A549 (cell line): ENCODE data around the gene CCDC171. TPM values are rescaled to one million over a fixed set of nuclear protein-coding genes. Genes with fewer than 3 reads are reported as not detected.

Experiments used
- ATAC-seq, 2 experiments: fragments of 200-7000 bp in 1 of 2; fragments of >200 bp in 1 of 2; cut with Nextera tagmentation in 1 of 2; cut with Tn5 transposase in 1 of 2; 3 replicates each; pipeline versions ENCODE4 v1.8.0 to v1.9.1; 2018 to 2020; ENCODE audit warnings: mild to moderate bottlenecking in 1 of 2, moderate library complexity in 1 of 2
- CTCF ChIA-PET: fragments of 300-600 bp; sonication (Branson Sonifier 250); formaldehyde crosslinking; extraction: SDS; loops from one replicate; lab custom pipeline; 2021; ENCODE audit warnings: antibody characterized with exemption, inconsistent platforms; lab: Yijun Ruan, JAX
- POLR2A ChIA-PET: fragments of 350-600 bp; formaldehyde crosslinking; extraction: SDS; loops from one replicate; lab custom pipeline; 2021; ENCODE audit warnings: antibody characterized with exemption, inconsistent platforms; lab: Yijun Ruan, JAX
- DNase-seq, 2 experiments: peaks; one replicate each; pipeline versions ENCODE4 v3.0.0 to v3.0.0-alpha.2; 2011 to 2016; ENCODE audit warnings: low read depth in 1 of 2, low spot score in 1 of 2
- FAIRE-seq: peaks from 2 replicates; lab custom pipeline; 2011; peaks lifted over from hg19 to GRCh38; lab: Jason Lieb, UNC
- H3K27ac ChIP-seq, 2 experiments: fragments of >200 bp; sonication (Bioruptor Twin); formaldehyde crosslinking; 3 replicates each; pipeline ENCODE4 v1.5.1; 2016 to 2017
- H3K4me1 ChIP-seq: fragments of >200 bp; sonication (Bioruptor Twin); formaldehyde crosslinking; 3 replicates; pipeline ENCODE4 v1.6.1; 2016
- H3K4me2 ChIP-seq: fragments of >200 bp; sonication (Bioruptor Twin); formaldehyde crosslinking; 3 replicates; pipeline ENCODE4 v1.6.1; 2016
- H3K4me3 ChIP-seq: fragments of >200 bp; sonication (Bioruptor Twin); formaldehyde crosslinking; 3 replicates; pipeline ENCODE4 v1.5.1; 2016
- H3K9me3 ChIP-seq: fragments of >200 bp; sonication (Bioruptor Twin); formaldehyde crosslinking; 3 replicates; pipeline ENCODE4 v1.6.1; 2016
- CBX2 ChIP-seq: fragments of 200-600 bp; sonication (generic); IDR thresholded peaks from 2 replicates; pipeline ENCODE4 v1.6.1; 2016; ENCODE audit warnings: low read depth, mild to moderate bottlenecking, borderline replicate concordance
- CBX8 ChIP-seq: fragments of 200-600 bp; sonication (generic); IDR thresholded peaks from 2 replicates; pipeline ENCODE4 v1.6.1; 2016
- CEBPB ChIP-seq, 2 experiments: fragments of >200 bp in 1 of 2; sonication (Bioruptor Twin) in 1 of 2; formaldehyde crosslinking in 1 of 2; IDR thresholded peaks; 2 replicates each; pipeline ENCODE4 v1.6.1; 2012 to 2016
- CHD4 ChIP-seq: fragments of 200-600 bp; sonication (generic); IDR thresholded peaks from 2 replicates; pipeline ENCODE4 v1.6.1; 2016; ENCODE audit warnings: antibody characterized with exemption, mild to moderate bottlenecking, borderline replicate concordance
- EHF ChIP-seq: fragments of 250-450 bp; sonication (Bioruptor Pico); IDR thresholded peaks from 2 replicates; pipeline ENCODE4 v1.5.0; 2020; ENCODE audit warnings: mild to moderate bottlenecking
- EHMT2 ChIP-seq: fragments of 200-600 bp; sonication (generic); IDR thresholded peaks from 2 replicates; pipeline ENCODE4 v1.6.1; 2016; ENCODE audit warnings: antibody characterized with exemption, low read depth, mild to moderate bottlenecking, moderate library complexity
- EP300 ChIP-seq, 2 experiments: fragments of >200 bp; sonication (Bioruptor Twin); formaldehyde crosslinking; IDR thresholded peaks; 2 replicates in 1 of 2; 3 replicates in 1 of 2; pipeline ENCODE4 v1.6.1; 2016 to 2017
- FOSB ChIP-seq: fragments of 250-450 bp; sonication (Bioruptor Pico); IDR thresholded peaks from 2 replicates; pipeline ENCODE4 v1.5.0; 2020; ENCODE audit warnings: mild to moderate bottlenecking, moderate library complexity
- HOXA7 ChIP-seq: fragments of 250-450 bp; sonication (Bioruptor Pico); IDR thresholded peaks from 2 replicates; pipeline ENCODE4 v1.5.0; 2020; ENCODE audit warnings: mild to moderate bottlenecking, moderate library complexity
- HOXB13 ChIP-seq: fragments of 250-450 bp; sonication (Bioruptor Pico); IDR thresholded peaks from 2 replicates; pipeline ENCODE4 v1.5.0; 2020; ENCODE audit warnings: low read depth, mild to moderate bottlenecking, moderate library complexity
- JUN ChIP-seq, 2 experiments: fragments of >200 bp; sonication (Bioruptor Twin); formaldehyde crosslinking; IDR thresholded peaks; 2 replicates in 1 of 2; 3 replicates in 1 of 2; pipeline ENCODE4 v1.6.1; 2016 to 2017
- JUNB ChIP-seq: fragments of >200 bp; sonication (Bioruptor Twin); formaldehyde crosslinking; IDR thresholded peaks from 2 replicates; pipeline ENCODE4 v1.6.1; 2016
- NR3C1 ChIP-seq: fragments of >200 bp; sonication (Bioruptor Twin); formaldehyde crosslinking; IDR thresholded peaks from 3 replicates; pipeline ENCODE4 v1.6.1; 2017
- POLR2A ChIP-seq: IDR thresholded peaks from 2 replicates; pipeline ENCODE4 v1.6.1; 2012; ENCODE audit warnings: mild to moderate bottlenecking, low read length
- RAD21 ChIP-seq, 2 experiments: fragments of >200 bp in 1 of 2; sonication (Bioruptor Twin) in 1 of 2; formaldehyde crosslinking in 1 of 2; IDR thresholded peaks in 1 of 2; conservative IDR thresholded peaks in 1 of 2; 2 replicates in 1 of 2; 3 replicates in 1 of 2; pipeline ENCODE4 v1.6.1; 2012 to 2018; ENCODE audit warnings: inconsistent platforms in 1 of 2
- RCOR1 ChIP-seq: fragments of 150-350 bp; IDR thresholded peaks from 2 replicates; pipeline ENCODE4 v1.6.1; 2014; ENCODE audit warnings: antibody characterized with exemption, low read length, low read depth
- RFX5 ChIP-seq: fragments of 450-650 bp; IDR thresholded peaks from 2 replicates; pipeline ENCODE4 v1.7.1; 2014; ENCODE audit warnings: antibody characterized with exemption, mild to moderate bottlenecking, moderate library complexity
- SMC3 ChIP-seq: fragments of >200 bp; sonication (Bioruptor Twin); formaldehyde crosslinking; IDR thresholded peaks from 3 replicates; pipeline ENCODE4 v1.6.1; 2018; ENCODE audit warnings: inconsistent platforms
- TFCP2L1 ChIP-seq: fragments of 250-450 bp; sonication (Bioruptor Pico); IDR thresholded peaks from 2 replicates; pipeline ENCODE4 v1.5.0; 2021; ENCODE audit warnings: mild to moderate bottlenecking
- TP53 ChIP-seq: fragments of 250-450 bp; sonication (Bioruptor Pico); IDR thresholded peaks from 2 replicates; pipeline ENCODE4 v1.5.0; 2021; ENCODE audit warnings: mild to moderate bottlenecking, moderate library complexity
- ZFP36 ChIP-seq: fragments of 450-650 bp; IDR thresholded peaks from 2 replicates; pipeline ENCODE4 v1.6.1; 2014; ENCODE audit warnings: borderline replicate concordance; ENCODE audit not compliant: partially characterized antibody
- ZNF302 ChIP-seq: fragments of 250-450 bp; sonication (Bioruptor Pico); IDR thresholded peaks from 2 replicates; pipeline ENCODE4 v1.9.0; 2021; ENCODE audit warnings: inconsistent platforms, mild to moderate bottlenecking, moderate library complexity
- WGBS: methylation state at CpG from one replicate; pipeline ENCODE4 v1.1.6; 2017; ENCODE audit errors: missing lambda C conversion rate; 5-methylcytosine and 5-hydroxymethylcytosine counted together
- polyA plus RNA-seq, 4 experiments: library from polyadenylated mRNA; depleted of rRNA in 3 of 4; stranded (reverse); fragments of >200 nt; fragmentation: RNase III in 1 of 4; extraction: RNeasy Plus Mini Kit Qiagen cat#74134 plus additional on column Dnase treatment in 1 of 4; gene quantifications; 2 replicates in 3 of 4; 3 replicates in 1 of 4; pipeline ENCODE4 v1.2.3, GENCODE V29; 2011 to 2017
- TF ChIP-seq, protein P1 (sequence below): IDR thresholded peaks from 2 replicates; pipeline ENCODE4 v1.6.1; 2012
- TF ChIP-seq, protein P2 (sequence below): fragments of 250-450 bp; sonication (Bioruptor Pico); IDR thresholded peaks from 2 replicates; pipeline ENCODE4 v1.5.0; 2021; ENCODE audit warnings: mild to moderate bottlenecking, moderate library complexity, borderline replicate concordance
- TF ChIP-seq, protein P3 (sequence below): fragments of >200 bp; sonication (Bioruptor Twin); formaldehyde crosslinking; IDR thresholded peaks from 3 replicates; pipeline ENCODE4 v1.5.1; 2016
- TF ChIP-seq, protein P4 (sequence below): fragments of >200 bp; sonication (Bioruptor Twin); formaldehyde crosslinking; IDR thresholded peaks from 3 replicates; pipeline ENCODE4 v1.6.1; 2016
- TF ChIP-seq, protein P5 (sequence below): fragments of 150-350 bp; IDR thresholded peaks from 2 replicates; pipeline ENCODE4 v1.6.1; 2014; ENCODE audit warnings: low read depth, mild to moderate bottlenecking, low read length
- TF ChIP-seq, protein P6 (sequence below): fragments of >200 bp; sonication (Bioruptor Twin); formaldehyde crosslinking; IDR thresholded peaks from 2 replicates; pipeline ENCODE4 v1.6.1; 2016

The CCDC171 gene
- polyA plus RNA-seq, 2 of the 4 experiments (the other 2 are of a cell fraction): 0.88 to 1.3 TPM

DNA sequence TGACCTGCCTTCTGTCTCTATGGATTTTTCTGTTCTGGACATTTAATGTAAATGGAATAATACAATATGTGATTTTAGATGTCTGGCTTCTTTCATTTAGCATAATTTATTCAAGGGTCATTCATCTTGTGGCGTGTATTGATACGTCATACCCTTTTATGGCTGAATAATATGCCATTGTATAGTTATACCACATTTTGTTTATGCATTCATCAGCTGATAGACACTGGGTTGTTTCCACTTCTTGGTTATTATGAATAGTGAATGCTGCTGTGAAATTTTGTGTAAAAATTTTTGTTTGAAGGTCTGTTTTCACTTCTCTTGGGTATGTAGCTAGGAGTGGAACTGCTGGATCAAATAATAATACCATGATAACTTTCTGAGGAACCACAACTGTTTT is 298.9 kb downstream of the CCDC171 start:
- POLR2A ChIA-PET: no interaction called here
- Histone ChIP-seq H3K4me2 (no peak overlapping the region), H3K4me3 (no peak overlapping the region), H3K4me1 (no peaks in the 10 kb centered on the region), H3K9me3 (no peaks in the 10 kb centered on the region), H3K27ac (no peak overlapping the region)
- 75% methylated on average over 2 of the region's 2 CpGs for WGBS
- ATAC-seq (no peak), DNase-seq (no peak), FAIRE-seq (no peak)
- CTCF ChIA-PET: no interaction called here
- TF ChIP-seq CEBPB (IDR thresholded peaks at IDR 0.05) (no peak), CHD4 (no peak), HOXB13 (CRISPR knock-in tag) (no peak), EP300 (IDR thresholded peaks at IDR 0.05) (no peak), POLR2A (no peak), CBX2 (no peak), NR3C1 (no peak), SMC3 (no peak), FOSB (CRISPR knock-in tag) (no peak), HOXA7 (CRISPR knock-in tag) (no peak)
- TF ChIP-seq, protein P1, sequence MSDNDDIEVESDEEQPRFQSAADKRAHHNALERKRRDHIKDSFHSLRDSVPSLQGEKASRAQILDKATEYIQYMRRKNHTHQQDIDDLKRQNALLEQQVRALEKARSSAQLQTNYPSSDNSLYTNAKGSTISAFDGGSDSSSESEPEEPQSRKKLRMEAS: no peak

DNA sequence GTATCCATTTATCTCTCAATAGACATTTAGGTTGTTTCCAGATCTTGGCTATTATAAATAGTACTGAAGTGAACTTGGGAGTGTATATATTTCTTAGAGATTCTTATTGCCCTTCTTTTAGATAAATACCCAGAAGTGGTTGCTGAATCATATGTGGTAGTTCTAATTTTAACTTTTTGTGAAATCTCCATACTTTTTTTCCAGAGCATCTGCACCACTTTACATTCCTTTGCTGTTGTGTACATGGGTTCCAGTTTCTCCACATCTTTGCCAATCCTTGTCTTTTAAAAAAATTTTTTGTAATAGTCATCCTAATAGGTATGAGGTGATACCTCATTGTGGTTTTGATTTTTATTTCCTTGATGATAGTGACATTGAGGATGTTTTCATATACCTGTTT is 303.7 kb downstream of the CCDC171 start:
- ATAC-seq (no peak), FAIRE-seq (no peak), DNase-seq (no peak)
- H3K4me2 ChIP-seq: no peak overlapping the region
- H3K4me3 ChIP-seq: no peak overlapping the region
- no peaks in the 10 kb centered on the region for H3K4me1 ChIP-seq
- H3K27ac ChIP-seq: no peak overlapping the region
- TF ChIP-seq, protein P2, sequence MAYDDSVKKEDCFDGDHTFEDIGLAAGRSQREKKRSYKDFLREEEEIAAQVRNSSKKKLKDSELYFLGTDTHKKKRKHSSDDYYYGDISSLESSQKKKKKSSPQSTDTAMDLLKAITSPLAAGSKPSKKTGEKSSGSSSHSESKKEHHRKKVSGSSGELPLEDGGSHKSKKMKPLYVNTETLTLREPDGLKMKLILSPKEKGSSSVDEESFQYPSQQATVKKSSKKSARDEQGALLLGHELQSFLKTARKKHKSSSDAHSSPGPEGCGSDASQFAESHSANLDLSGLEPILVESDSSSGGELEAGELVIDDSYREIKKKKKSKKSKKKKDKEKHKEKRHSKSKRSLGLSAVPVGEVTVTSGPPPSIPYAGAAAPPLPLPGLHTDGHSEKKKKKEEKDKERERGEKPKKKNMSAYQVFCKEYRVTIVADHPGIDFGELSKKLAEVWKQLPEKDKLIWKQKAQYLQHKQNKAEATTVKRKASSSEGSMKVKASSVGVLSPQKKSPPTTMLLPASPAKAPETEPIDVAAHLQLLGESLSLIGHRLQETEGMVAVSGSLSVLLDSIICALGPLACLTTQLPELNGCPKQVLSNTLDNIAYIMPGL (CRISPR knock-in tag): no peak
- TF ChIP-seq RFX5 (no peak), CBX2 (no peak), TFCP2L1 (CRISPR knock-in tag) (no peak), ZFP36 (no peak), CBX8 (no peak), EHMT2 (no peak), SMC3 (no peak)
- TF ChIP-seq, protein P3, sequence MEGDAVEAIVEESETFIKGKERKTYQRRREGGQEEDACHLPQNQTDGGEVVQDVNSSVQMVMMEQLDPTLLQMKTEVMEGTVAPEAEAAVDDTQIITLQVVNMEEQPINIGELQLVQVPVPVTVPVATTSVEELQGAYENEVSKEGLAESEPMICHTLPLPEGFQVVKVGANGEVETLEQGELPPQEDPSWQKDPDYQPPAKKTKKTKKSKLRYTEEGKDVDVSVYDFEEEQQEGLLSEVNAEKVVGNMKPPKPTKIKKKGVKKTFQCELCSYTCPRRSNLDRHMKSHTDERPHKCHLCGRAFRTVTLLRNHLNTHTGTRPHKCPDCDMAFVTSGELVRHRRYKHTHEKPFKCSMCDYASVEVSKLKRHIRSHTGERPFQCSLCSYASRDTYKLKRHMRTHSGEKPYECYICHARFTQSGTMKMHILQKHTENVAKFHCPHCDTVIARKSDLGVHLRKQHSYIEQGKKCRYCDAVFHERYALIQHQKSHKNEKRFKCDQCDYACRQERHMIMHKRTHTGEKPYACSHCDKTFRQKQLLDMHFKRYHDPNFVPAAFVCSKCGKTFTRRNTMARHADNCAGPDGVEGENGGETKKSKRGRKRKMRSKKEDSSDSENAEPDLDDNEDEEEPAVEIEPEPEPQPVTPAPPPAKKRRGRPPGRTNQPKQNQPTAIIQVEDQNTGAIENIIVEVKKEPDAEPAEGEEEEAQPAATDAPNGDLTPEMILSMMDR: no peak
- no peaks in the 10 kb centered on the region for H3K9me3 ChIP-seq
- ChIA-PET CTCF (no interaction called here), POLR2A (no interaction called here)

DNA sequence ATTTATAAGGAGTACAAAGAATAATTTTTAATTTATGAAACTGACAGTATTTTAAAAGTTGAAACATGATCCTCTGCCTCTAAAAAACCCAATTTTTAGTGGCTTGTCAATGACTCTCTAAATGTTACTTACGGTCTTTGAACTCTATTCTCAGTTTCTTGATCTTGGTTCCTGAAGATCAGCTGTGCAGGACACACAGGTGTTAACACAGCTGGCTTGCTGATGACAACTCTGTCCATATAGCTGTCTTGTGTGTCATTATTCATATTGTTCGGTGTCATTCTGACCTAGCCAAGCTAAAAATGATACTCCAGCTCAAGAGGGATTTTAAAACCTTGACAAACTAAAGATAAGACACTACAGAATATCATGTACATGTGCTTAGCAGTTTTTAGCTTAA is 314.5 kb downstream of the CCDC171 start:
- H3K4me2 ChIP-seq: no peak overlapping the region
- no peak overlapping the region for H3K27ac ChIP-seq
- H3K9me3 ChIP-seq: no peaks in the 10 kb centered on the region
- TF ChIP-seq, protein P4, sequence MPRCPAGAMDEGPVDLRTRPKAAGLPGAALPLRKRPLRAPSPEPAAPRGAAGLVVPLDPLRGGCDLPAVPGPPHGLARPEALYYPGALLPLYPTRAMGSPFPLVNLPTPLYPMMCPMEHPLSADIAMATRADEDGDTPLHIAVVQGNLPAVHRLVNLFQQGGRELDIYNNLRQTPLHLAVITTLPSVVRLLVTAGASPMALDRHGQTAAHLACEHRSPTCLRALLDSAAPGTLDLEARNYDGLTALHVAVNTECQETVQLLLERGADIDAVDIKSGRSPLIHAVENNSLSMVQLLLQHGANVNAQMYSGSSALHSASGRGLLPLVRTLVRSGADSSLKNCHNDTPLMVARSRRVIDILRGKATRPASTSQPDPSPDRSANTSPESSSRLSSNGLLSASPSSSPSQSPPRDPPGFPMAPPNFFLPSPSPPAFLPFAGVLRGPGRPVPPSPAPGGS: no peak
- TF ChIP-seq, protein P5, sequence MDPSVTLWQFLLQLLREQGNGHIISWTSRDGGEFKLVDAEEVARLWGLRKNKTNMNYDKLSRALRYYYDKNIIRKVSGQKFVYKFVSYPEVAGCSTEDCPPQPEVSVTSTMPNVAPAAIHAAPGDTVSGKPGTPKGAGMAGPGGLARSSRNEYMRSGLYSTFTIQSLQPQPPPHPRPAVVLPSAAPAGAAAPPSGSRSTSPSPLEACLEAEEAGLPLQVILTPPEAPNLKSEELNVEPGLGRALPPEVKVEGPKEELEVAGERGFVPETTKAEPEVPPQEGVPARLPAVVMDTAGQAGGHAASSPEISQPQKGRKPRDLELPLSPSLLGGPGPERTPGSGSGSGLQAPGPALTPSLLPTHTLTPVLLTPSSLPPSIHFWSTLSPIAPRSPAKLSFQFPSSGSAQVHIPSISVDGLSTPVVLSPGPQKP: no peak
- no peak for TF ChIP-seq JUNB
- TF ChIP-seq, protein P2 (CRISPR knock-in tag): no peak
- TF ChIP-seq EP300 (IDR thresholded peaks at IDR 0.05): no peak
- no peak for TF ChIP-seq TFCP2L1 (CRISPR knock-in tag)
- TF ChIP-seq RAD21 (conservative IDR thresholded peaks at IDR 0.05 in 1 of 2, IDR thresholded peaks at IDR 0.05 in 1 of 2): no peak
- no peak for TF ChIP-seq RCOR1
- no peak for TF ChIP-seq ZNF302 (CRISPR knock-in tag)
- TF ChIP-seq EHF (CRISPR knock-in tag): no peak
- TF ChIP-seq TP53 (CRISPR knock-in tag): no peak
- TF ChIP-seq JUN (IDR thresholded peaks at IDR 0.05): no peak
- TF ChIP-seq, protein P6, sequence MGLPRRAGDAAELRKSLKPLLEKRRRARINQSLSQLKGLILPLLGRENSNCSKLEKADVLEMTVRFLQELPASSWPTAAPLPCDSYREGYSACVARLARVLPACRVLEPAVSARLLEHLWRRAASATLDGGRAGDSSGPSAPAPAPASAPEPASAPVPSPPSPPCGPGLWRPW: no peak
- no peak for DNase-seq
- CTCF ChIA-PET: interaction anchor here (1.1 kb wide), 1 partner anchor 266 kb away, joined by 6 read pairs; no protein-coding TSS in a partner anchor
- no peaks in the 10 kb centered on the region for H3K4me1 ChIP-seq
- no peak for ATAC-seq
- POLR2A ChIA-PET: no interaction called here
- WGBS: 39% methylated on average over 2 of the region's 2 CpGs
- H3K4me3 ChIP-seq: no peak overlapping the region
- no peak for FAIRE-seq
